ENCODE measurements around the gene TUSC2.

Gene TUSC2

DNA sequence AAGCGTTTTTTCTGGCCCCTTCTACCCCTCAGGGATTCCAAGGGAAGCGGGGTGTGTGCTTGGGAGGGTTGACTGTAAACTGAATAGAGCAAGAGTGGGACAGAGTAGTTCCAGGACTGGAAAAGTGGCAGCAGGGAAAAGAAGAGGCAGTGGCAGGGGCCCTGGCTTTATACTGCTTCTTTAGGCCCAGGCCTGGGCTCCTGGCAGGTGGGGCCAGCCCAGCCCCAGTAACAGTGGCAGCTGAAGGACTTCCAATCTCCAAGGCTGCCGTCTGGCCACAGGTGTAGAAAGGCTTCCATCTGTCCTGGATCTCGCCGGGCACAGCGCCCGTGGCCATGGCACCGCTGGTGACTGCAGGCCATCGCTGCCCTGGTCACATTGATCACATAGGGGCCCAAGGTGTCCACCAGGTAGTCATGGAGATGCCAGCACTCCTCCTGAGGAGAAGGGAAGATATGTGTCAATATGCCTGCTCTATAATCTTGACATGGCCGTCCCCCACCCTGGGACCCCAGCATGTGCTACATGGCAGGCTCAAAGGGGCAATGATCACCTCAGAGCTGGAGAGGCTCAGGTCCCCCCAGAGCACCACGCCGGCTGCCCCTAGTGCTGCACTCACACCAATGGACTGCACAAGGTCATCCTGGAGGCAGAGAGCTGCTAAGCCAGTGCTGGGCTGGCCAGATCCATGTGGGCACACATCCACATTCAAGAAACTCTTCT is 34.8 kb downstream of the TUSC2 start:
- DNase-seq (ENCODE audit: low spot score), result peak; percentile 72
- TF ChIP-seq, protein P1, sequence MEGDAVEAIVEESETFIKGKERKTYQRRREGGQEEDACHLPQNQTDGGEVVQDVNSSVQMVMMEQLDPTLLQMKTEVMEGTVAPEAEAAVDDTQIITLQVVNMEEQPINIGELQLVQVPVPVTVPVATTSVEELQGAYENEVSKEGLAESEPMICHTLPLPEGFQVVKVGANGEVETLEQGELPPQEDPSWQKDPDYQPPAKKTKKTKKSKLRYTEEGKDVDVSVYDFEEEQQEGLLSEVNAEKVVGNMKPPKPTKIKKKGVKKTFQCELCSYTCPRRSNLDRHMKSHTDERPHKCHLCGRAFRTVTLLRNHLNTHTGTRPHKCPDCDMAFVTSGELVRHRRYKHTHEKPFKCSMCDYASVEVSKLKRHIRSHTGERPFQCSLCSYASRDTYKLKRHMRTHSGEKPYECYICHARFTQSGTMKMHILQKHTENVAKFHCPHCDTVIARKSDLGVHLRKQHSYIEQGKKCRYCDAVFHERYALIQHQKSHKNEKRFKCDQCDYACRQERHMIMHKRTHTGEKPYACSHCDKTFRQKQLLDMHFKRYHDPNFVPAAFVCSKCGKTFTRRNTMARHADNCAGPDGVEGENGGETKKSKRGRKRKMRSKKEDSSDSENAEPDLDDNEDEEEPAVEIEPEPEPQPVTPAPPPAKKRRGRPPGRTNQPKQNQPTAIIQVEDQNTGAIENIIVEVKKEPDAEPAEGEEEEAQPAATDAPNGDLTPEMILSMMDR (IDR thresholded peaks at IDR 0.05), result no peak
- Histone ChIP-seq H3K4me3 (peak overlapping the region; percentile 94), H3K27ac (peak overlapping the region; percentile 88 to 89)

DNA sequence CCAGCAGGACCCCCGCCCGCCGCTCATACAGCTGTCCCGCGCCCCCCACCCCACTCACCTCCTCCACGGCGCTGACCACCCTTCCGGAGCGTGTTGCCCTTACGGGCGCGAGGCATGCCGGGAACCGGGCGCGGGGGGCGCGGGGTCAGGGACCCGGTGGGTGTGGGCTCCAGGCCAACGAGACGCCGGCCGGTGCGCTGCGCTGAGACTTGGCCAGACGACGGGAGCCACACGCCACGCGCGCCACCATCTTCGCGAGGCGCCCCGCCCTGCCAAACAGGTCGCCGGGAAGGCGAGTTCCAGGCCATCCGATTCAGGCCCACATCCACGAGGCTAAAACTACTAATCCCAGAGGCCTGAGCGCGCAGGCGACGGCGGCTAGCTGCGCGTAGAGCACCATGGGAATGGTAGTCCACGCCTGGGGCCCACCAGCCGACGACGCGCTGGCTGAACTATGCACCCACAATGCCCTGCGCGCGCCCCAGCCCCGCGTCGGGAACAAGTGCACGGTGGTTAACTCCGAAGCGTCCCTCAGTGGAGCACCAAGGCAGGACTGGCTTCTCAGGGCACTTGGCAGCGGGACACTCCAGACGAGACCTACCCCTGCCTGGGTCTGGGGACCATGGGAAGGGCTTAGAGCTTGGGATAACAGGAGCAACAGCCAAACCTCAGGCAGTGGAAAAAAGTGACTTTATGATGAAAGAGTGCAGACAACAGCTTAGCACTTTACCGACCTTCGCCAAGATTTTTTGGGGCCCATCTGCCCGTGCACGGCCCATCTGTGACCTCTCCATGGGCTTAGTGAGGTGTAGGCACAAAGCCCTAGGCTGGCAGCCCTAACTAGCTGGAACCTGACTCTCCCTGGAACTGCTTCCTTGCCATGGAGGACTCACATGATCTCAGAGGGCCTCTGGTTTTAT is 35.6 kb downstream of the TUSC2 start, which contains the start of gene IFRD2:
TSS of gene IFRD2 (minus strand) at position 271 of the 920 bp plus-strand sequence. CDS start at position 116, 155 bp downstream.
- TF ChIP-seq, protein P1 (IDR thresholded peaks at IDR 0.05), result no peak
- peak within 1 kb of the TSS; percentile 88 to 89 for H3K27ac ChIP-seq
- DNase-seq (ENCODE audit: low spot score), result peak; percentile 98
- peak within 1 kb of the TSS; percentile 94 for H3K4me3 ChIP-seq

DNA sequence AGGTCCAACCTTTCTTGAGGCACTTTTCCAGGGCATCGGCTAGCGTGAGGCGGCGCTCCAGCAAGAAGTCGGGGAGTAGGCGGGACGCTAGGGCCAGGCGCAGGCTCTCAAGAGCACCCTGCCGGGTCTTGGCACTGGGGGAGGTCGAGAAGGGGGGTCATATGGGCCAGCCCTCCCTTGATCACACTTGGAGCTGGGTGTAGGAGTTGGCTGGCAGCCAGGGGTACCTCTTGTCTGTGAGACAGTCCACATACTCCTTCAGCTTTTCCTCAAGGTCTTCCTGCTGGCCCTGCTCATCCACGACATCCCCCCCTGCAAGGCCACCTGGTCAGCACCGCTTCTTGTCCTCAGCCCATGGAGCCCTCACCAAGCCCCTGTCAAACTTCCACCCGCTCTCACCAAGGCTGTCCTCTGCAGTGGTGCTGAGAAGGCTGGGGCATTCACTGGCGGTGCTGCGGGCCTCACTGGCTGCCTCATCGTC is 37.8 kb downstream of the TUSC2 start:
- Histone ChIP-seq H3K27ac (no peak overlapping the region), H3K4me3 (no peak overlapping the region)
- peak; percentile 75 for DNase-seq (ENCODE audit: low spot score)
- TF ChIP-seq, protein P1 (IDR thresholded peaks at IDR 0.05), result no peak

DNA sequence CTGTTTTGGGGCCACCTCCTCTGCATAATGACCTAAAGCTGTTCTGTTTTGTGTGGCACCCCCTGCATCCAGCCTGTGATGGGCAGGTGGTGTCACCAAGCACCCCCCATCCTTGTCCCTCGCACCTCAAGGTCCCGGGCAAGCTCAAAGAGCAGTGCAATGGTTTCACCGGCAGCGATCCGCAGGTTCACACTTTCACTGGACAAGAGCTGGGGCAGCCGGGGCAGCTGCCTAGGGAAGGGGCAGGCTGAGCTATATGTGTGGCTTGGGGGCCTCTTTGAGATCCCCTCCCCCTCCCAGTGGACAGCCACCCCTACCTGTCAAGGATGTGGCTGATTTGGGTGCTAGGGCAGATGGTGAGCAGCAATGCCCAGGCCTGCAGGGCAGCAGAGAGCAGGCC is 38.9 kb downstream of the TUSC2 start:
- TF ChIP-seq, protein P1 (IDR thresholded peaks at IDR 0.05), result no peak
- DNase-seq (ENCODE audit: low spot score), result peak; percentile 67
- Histone ChIP-seq H3K4me3 (no peak overlapping the region), H3K27ac (no peak overlapping the region)

DNA sequence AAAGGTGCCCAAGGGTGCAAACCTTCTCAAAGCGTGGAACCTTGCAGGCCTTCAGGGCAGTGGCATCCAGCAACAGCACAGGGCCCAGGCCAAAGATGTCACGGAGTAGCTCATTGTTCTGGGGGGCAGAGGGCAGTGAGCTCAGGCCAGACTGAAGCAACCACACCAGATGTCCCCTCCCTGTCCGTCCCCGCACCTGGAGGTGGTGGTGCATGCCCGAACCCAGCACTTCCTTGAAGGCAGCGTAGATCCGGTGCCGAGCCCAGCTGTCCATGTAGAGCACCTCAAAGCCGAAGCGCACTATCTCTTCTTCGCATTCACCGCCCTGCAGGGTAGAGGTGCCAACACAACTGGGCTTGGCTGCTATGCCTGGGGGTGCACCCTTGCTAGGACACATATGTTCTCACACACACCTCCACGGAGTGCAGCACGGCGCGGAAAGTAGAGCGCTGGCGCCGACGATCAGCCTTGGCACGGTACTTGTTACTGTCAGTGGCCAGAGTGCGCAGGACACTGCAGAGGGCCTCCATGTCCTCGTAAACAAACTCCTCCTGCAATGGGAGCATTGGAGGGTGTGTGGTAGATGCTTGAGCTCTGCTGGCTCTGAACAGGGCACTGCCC is 39.5 kb downstream of the TUSC2 start:
- Histone ChIP-seq H3K4me3 (no peak overlapping the region), H3K27ac (no peak overlapping the region)
- TF ChIP-seq, protein P1 (IDR thresholded peaks at IDR 0.05), result no peak
- peak; percentile 67 for DNase-seq (ENCODE audit: low spot score)

DNA sequence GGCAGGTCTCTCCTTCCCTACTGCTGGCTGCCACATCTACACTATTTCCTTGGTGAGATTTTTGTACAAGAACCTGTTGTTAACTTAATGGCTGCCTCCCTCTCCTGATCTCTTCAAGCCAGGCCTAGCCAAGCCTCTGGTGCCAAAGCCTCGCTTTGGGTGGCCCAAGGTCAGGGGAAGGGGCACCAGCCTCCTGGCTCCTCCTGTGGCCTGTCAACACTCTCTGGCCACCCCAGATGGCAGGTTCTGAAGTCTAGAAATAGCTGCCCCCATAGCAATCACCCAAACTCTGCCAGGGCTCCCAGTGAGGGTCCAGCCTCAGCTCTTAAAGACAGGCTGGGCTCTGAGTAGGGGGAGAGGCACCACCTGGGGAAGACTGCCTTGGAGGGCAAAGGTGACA is 40.8 kb downstream of the TUSC2 start:
- DNase-seq (ENCODE audit: low spot score), result no peak
- TF ChIP-seq, protein P1 (IDR thresholded peaks at IDR 0.05), result no peak
- no peak overlapping the region for H3K27ac ChIP-seq
- H3K4me3 ChIP-seq, result no peak overlapping the region

All from coronary artery (tissue), 2 donors.